Measurements from ENCODE around the gene OR10H2.
"Not testable (repeated sequence)": the region's sequence is repeated elsewhere in the genome, so short reads cannot be mapped to it uniquely, and the experiment has no call there.

OR10H2 gene

GRCh38 chr19:15727724-15728123 is at the start of gene OR10H2:
Gene OR10H2 (plus strand): TSS chr19:15728024. CDS start chr19:15728044, 20 bp downstream.
- DNase-seq = no peak

GRCh38 chr19:15679089-15679488 is 48.7 kb upstream of the OR10H2 start:
- no peak for DNase-seq

GRCh38 chr19:15679865-15680264 is 48.0 kb upstream of the OR10H2 start:
- DNase-seq = not testable (repeated sequence)

- DNase-seq = no peak
Measured at GRCh38 chr19:15680478-15681322, 47.1 kb upstream of the OR10H2 start.

GRCh38 chr19:15683411-15683810 is 44.4 kb upstream of the OR10H2 start:
- DNase-seq = no peak

GRCh38 chr19:15684828-15685227 is 43.0 kb upstream of the OR10H2 start:
- no peak for DNase-seq

GRCh38 chr19:15696654-15697194 is 31.1 kb upstream of the OR10H2 start:
- DNase-seq = no peak

- DNase-seq = no peak
Measured at GRCh38 chr19:15701757-15702533, 25.9 kb upstream of the OR10H2 start.

- DNase-seq = no peak
Measured at GRCh38 chr19:15702534-15702930, 25.3 kb upstream of the OR10H2 start.

GRCh38 chr19:15714638-15715037 is 13.2 kb upstream of the OR10H2 start:
- no peak for DNase-seq

GRCh38 chr19:15715642-15716041 is 12.2 kb upstream of the OR10H2 start:
- DNase-seq = no peak

GRCh38 chr19:15717809-15718208 is 10.0 kb upstream of the OR10H2 start:
- no peak for DNase-seq

GRCh38 chr19:15721268-15721667 is 6.6 kb upstream of the OR10H2 start:
- no peak for DNase-seq

- no peak for DNase-seq
Measured at GRCh38 chr19:15722956-15723355, 4.9 kb upstream of the OR10H2 start.

- no peak for DNase-seq
Measured at GRCh38 chr19:15730538-15730937, 2.7 kb downstream of the OR10H2 start.

GRCh38 chr19:15732388-15732787 is 4.6 kb downstream of the OR10H2 start:
- DNase-seq = no peak

GRCh38 chr19:15733895-15734294 is 6.1 kb downstream of the OR10H2 start:
- DNase-seq = no peak

- DNase-seq = no peak
Measured at GRCh38 chr19:15737722-15738121, 9.9 kb downstream of the OR10H2 start, which contains the start of gene OR10H3. Gene OR10H3 (plus strand): TSS chr19:15737985. CDS start chr19:15741393, 3,408 bp downstream.

GRCh38 chr19:15740785-15741184 is 13.0 kb downstream of the OR10H2 start:
- no peak for DNase-seq

GRCh38 chr19:15748239-15748638 is 20.4 kb downstream of the OR10H2 start:
- DNase-seq = no peak

GRCh38 chr19:15758379-15758778 is 30.6 kb downstream of the OR10H2 start:
- DNase-seq = no peak

- DNase-seq = no peak
Measured at GRCh38 chr19:15759962-15760565, 32.2 kb downstream of the OR10H2 start.

- DNase-seq = no peak
Measured at GRCh38 chr19:15769586-15769985, 41.8 kb downstream of the OR10H2 start.
